ENCODE measurements around the gene PPP1R7.

PPP1R7 gene

DNA sequence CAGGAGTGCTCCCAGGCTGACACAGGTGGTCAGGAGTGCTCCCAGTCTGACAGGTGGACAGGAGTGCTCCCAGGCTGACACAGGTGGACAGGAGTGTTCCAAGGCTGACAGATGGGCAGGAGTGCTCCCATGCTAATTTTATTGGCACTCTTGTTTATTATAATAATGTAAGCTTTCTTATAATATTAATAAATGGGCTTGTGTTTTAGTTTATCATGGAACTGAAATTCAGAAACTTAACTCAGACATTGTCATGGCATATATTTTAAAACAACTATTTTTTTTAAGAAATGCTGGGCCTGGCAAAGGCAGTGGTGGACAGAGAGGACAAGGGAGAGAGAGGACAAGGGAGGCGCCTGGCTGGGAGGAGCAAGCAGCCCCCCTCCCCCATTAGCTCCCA, 56.9 kb downstream of the PPP1R7 start:
- H2AFZ ChIP-seq (ENCODE audit: low read length) = no peak overlapping the region
- H3K79me2 ChIP-seq (ENCODE audit: insufficient read depth, low read length) = no peaks in the 10 kb centered on the region
- H3K4me2 ChIP-seq (ENCODE audit: low read depth, low read length, poor library complexity, severe bottlenecking) = no peak overlapping the region
- H3K27me3 ChIP-seq (ENCODE audit: insufficient read depth, low read length, poor library complexity, severe bottlenecking) = no peaks in the 10 kb centered on the region
- peaks cover 3% of the 10 kb centered on the region for H3K4me1 ChIP-seq (ENCODE audit: insufficient read depth, low read length, poor library complexity, severe bottlenecking)
- H3K9ac ChIP-seq (ENCODE audit: low read depth, low read length, poor library complexity, severe bottlenecking) = no peak overlapping the region
- H3K4me3 ChIP-seq (ENCODE audit: low read length, poor library complexity, severe bottlenecking) = no peak overlapping the region
- H4K20me1 ChIP-seq (ENCODE audit: insufficient read depth, low read length, poor library complexity, severe bottlenecking) = no peaks in the 10 kb centered on the region
- no peaks in the 10 kb centered on the region for H3K9me2 ChIP-seq (replicated peaks; ENCODE audit: low read depth, low read length)
- no peaks in the 10 kb centered on the region for H3K9me3 ChIP-seq (ENCODE audit: insufficient read depth, low read depth, low read length)
- no peak for TF ChIP-seq EZH2phosphoT487 (IDR thresholded peaks at IDR 0.05; ENCODE audit: borderline replicate concordance)
- TF ChIP-seq, protein P1, sequence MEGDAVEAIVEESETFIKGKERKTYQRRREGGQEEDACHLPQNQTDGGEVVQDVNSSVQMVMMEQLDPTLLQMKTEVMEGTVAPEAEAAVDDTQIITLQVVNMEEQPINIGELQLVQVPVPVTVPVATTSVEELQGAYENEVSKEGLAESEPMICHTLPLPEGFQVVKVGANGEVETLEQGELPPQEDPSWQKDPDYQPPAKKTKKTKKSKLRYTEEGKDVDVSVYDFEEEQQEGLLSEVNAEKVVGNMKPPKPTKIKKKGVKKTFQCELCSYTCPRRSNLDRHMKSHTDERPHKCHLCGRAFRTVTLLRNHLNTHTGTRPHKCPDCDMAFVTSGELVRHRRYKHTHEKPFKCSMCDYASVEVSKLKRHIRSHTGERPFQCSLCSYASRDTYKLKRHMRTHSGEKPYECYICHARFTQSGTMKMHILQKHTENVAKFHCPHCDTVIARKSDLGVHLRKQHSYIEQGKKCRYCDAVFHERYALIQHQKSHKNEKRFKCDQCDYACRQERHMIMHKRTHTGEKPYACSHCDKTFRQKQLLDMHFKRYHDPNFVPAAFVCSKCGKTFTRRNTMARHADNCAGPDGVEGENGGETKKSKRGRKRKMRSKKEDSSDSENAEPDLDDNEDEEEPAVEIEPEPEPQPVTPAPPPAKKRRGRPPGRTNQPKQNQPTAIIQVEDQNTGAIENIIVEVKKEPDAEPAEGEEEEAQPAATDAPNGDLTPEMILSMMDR (conservative IDR thresholded peaks at IDR 0.05; ENCODE audit: low read length) = no peak
- H3K36me3 ChIP-seq (ENCODE audit: insufficient read depth, low read length) = no peaks in the 10 kb centered on the region
- H3F3A ChIP-seq (ENCODE audit: low read depth) = no peaks in the 10 kb centered on the region

DNA sequence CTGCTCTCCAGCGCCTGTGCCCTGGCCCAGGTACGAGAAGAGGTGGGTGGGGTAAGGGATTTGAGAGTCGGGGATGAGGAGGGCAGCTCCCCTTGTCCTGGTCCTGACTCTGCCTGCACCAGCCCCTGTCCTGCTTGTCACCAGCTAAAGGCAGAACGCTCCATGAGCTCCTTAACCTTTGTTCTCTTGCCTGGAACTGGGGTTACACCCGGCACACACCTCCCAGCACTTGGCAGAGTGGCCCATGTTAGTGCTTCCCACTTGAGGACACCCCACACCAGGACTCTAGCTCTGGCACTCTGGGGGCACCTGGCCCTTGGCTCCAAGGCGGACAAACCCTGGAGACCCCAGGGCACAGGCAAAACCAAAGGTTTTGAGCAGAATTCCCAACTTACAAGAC, 57.4 kb downstream of the PPP1R7 start:
- no peak overlapping the region for H3K4me3 ChIP-seq (ENCODE audit: low read length, poor library complexity, severe bottlenecking)
- H3K36me3 ChIP-seq (ENCODE audit: insufficient read depth, low read length) = no peaks in the 10 kb centered on the region
- H3K9me3 ChIP-seq (ENCODE audit: insufficient read depth, low read depth, low read length) = no peaks in the 10 kb centered on the region
- H2AFZ ChIP-seq (ENCODE audit: low read length) = no peak overlapping the region
- no peak overlapping the region for H3K4me2 ChIP-seq (ENCODE audit: low read depth, low read length, poor library complexity, severe bottlenecking)
- H3K27me3 ChIP-seq (ENCODE audit: insufficient read depth, low read length, poor library complexity, severe bottlenecking) = no peaks in the 10 kb centered on the region
- no peaks in the 10 kb centered on the region for H3K79me2 ChIP-seq (ENCODE audit: insufficient read depth, low read length)
- peaks cover 3% of the 10 kb centered on the region for H3K4me1 ChIP-seq (ENCODE audit: insufficient read depth, low read length, poor library complexity, severe bottlenecking)
- TF ChIP-seq, protein P1 (conservative IDR thresholded peaks at IDR 0.05; ENCODE audit: low read length) = no peak
- no peak for TF ChIP-seq EZH2phosphoT487 (IDR thresholded peaks at IDR 0.05; ENCODE audit: borderline replicate concordance)
- H4K20me1 ChIP-seq (ENCODE audit: insufficient read depth, low read length, poor library complexity, severe bottlenecking) = no peaks in the 10 kb centered on the region
- H3K9me2 ChIP-seq (replicated peaks; ENCODE audit: low read depth, low read length) = no peaks in the 10 kb centered on the region
- no peaks in the 10 kb centered on the region for H3F3A ChIP-seq (ENCODE audit: low read depth)
- no peak overlapping the region for H3K9ac ChIP-seq (ENCODE audit: low read depth, low read length, poor library complexity, severe bottlenecking)

DNA sequence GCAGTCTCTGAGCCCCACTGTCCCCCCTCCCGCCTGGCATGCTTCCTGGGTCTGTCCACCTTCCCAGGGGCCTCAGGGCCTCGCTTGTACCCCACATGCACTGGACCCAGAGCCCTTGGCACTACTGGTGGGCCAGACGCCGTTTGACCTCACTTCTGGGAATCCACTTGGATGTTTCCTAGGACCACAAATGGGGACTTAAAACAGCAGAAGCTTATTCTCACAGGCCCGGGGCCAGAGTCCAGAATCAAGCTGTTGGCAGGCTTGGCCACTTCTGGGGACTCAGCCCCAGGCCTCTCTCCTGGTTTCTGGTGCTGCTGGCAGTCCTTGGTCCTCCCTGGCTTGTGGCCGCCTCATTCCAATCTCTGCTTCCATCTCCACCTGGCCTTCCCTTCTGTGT, 57.8 kb downstream of the PPP1R7 start:
- Histone ChIP-seq H3K4me3 (ENCODE audit: low read length, poor library complexity, severe bottlenecking) (no peak overlapping the region), H3K9me2 (replicated peaks; ENCODE audit: low read depth, low read length) (no peaks in the 10 kb centered on the region), H3K36me3 (ENCODE audit: insufficient read depth, low read length) (no peaks in the 10 kb centered on the region), H3K79me2 (ENCODE audit: insufficient read depth, low read length) (no peaks in the 10 kb centered on the region), H2AFZ (ENCODE audit: low read length) (no peak overlapping the region), H3K9ac (ENCODE audit: low read depth, low read length, poor library complexity, severe bottlenecking) (no peak overlapping the region), H4K20me1 (ENCODE audit: insufficient read depth, low read length, poor library complexity, severe bottlenecking) (no peaks in the 10 kb centered on the region), H3K27me3 (ENCODE audit: insufficient read depth, low read length, poor library complexity, severe bottlenecking) (no peaks in the 10 kb centered on the region), H3K9me3 (ENCODE audit: insufficient read depth, low read depth, low read length) (no peaks in the 10 kb centered on the region), H3K4me1 (ENCODE audit: insufficient read depth, low read length, poor library complexity, severe bottlenecking) (peaks cover 3% of the 10 kb centered on the region), H3K4me2 (ENCODE audit: low read depth, low read length, poor library complexity, severe bottlenecking) (no peak overlapping the region), H3F3A (ENCODE audit: low read depth) (no peaks in the 10 kb centered on the region)
- TF ChIP-seq EZH2phosphoT487 (IDR thresholded peaks at IDR 0.05; ENCODE audit: borderline replicate concordance) = no peak
- TF ChIP-seq, protein P1 (conservative IDR thresholded peaks at IDR 0.05; ENCODE audit: low read length) = no peak

Measured in Loucy (cell line).